ENCODE data around the gene ADAMTS2.

The ADAMTS2 gene

GRCh38 chr5:179310439-179311090 lies 34.7 kb downstream of the ADAMTS2 start:
- no peak for DNase-seq

GRCh38 chr5:179309751-179310320 lies 35.4 kb downstream of the ADAMTS2 start:
- DNase-seq, result no peak

GRCh38 chr5:179309383-179309670 lies 35.9 kb downstream of the ADAMTS2 start:
- no peak for DNase-seq

GRCh38 chr5:179308563-179309382 lies 36.5 kb downstream of the ADAMTS2 start:
- no peak for DNase-seq

DNA sequence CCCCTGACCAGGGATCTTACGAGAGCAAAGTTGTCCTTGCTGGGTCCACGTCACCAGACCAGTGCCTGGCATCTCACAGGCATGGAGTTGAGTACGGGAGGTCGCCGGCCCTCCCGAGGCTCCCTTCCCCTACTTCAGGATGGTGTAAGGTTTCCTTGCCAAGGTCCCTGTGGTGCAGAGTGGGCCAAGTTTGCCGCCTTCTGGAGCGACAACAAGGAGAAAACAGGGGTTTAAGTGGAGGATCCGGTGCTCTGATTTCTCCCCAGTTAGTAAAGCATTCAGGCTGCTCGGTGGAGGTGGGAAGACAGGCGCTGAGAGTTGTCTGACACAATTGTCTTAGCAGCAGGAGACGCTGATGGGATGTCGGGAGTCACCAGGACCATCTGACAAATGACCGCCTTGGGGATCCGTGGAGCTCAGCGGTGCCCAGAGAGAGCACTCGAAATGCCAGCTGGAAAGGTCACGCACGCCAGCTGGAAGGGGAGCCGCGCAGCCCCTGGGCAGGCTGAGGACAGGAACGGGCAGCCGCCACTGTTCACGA lies 37.3 kb downstream of the ADAMTS2 start:
- DNase-seq, result no peak

DNA sequence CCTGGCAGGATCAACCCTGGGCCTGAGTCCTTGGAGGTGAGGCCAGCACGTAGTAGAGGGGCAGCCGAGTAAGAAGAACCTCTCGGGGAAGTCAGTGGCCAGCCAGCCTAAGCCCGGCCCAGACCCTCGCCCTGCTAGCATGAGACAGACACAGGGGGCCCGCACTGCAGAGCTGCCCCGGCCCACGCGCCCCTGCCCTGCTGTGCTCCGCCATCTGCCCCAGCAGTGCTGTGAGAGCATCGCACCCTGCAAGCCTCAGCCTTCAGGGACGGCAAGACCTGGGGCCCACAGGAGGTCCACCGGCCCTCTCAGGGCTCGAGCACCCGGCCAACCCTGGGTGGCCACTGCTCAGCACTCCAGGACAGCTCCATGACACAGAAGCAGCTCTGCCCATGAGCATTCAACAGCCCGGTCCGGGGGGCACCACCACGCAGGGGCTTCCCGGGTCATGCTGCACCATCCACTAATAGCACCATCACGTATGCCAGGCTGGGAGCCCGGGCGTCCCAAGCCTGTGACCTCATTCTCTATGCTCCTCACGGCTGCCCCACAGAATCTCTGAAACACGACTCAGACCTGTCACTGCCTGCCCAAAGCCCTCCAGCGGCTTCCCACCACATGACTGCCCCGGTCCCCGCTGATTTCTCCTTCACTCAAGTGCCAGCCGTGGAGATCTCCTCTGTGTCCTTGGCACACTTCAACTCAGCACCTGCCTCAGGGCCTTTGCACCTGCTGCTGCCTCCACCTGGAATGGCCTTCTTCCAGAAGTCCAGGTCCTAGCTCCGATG lies 38.1 kb downstream of the ADAMTS2 start:
- DNase-seq, result no peak

- DNase-seq, result no peak
These were observed 38.9 kb downstream of the ADAMTS2 start for GRCh38 chr5:179306191-179307012.

GRCh38 chr5:179304871-179305270 lies 40.4 kb downstream of the ADAMTS2 start:
- DNase-seq, result no peak

DNA sequence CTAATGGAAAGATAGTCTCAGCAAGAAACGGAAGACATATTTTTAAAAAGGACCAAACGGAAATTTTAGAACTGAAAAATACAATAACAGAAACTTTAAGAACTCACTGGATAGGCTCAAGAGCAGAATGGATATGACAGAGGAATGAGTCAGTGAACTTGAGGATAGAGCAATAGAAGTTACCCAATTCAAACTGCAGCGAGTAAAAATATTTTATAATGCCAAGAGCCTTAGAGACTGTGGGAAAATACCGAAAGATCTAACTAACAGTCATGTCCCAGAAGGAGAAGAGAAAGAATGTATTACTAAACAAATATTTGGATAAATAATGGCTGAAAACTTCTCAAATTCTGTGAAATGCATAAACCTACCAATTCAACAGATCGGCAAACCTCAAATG lies 40.8 kb downstream of the ADAMTS2 start:
- no peak for DNase-seq

GRCh38 chr5:179303451-179304200 lies 41.6 kb downstream of the ADAMTS2 start:
- DNase-seq, result no peak

DNA sequence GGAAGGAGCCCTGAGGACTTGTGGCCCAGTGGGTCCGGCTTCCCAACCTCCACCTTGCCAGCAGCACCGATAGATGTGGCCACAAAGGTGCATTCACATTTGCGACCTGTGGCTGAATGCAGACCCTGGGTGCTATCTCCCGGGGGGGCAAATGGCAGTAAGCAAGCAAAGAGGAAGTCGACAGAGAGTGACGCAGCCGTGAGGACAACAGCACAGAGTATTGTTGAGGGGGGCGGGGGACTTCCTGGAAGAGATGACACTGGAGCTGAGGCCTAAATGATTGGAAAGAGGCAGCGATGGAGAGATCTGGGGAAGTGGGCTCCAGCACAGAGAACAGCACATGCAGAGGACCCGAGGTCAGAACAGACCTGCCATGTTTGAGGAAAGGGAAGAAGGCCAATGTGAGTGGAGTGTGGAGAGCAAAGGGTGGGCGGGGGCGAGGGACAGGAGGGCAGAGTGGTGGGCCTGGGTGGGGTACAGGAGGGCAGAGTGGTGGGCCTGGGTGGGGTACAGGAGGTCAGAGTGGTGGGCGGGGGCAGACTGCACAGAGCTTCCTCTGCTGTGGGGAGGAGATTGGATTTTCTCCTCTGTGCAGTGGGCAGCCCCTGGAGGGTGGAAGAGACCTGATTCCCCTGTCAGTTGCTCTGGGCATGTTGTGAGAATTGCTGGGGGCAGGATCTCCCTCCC lies 42.6 kb downstream of the ADAMTS2 start:
- DNase-seq, result no peak

- no peak for DNase-seq
These were observed 43.5 kb downstream of the ADAMTS2 start for GRCh38 chr5:179301796-179302195.

DNA sequence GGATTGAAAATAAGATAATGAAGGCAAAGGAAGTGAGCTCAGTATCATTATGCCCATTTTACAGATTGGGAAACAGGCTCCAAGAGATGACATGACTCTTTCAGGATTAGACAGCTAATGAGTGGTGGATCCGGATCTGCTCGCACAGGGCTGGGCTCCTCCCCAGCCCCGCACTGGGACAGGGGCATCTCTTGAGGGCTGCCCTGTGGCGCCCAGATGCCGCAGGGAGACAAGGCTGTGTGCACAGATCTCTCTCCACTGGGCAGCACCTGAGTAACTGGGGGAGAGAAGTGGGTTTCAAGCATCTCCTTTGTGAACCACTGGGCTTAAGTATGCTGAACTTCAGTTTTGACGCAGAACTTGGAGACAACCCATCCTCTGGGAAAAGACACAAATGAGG lies 43.9 kb downstream of the ADAMTS2 start:
- DNase-seq, result no peak

DNA sequence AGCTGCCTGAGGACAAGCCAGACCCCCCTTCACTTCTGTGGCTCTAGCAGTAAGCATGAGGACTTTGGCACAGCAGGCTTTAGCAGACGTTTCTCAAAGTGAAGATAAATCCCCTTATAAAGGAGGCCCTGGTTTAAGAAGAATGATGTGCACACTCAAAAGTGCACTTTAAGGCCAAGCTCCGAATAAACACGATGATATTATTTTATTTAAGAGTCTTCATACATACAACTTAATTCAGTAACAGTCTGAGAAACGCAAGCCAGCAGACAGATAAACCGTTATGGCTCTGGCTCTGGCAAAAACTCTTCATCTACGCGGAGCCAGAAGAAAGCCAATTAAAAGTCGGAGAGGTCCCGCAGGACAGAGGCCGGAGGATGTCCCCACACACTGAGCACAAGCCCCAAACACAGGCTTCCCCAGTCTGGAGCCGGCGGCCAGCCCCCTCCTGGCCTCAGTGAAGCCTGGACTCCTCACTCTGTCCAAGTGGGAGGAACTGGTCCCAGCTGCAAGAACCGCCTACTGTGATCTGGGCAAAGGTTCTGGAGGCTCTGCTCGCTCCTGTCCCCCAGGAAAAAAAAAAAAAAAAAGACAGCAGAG lies 44.6 kb downstream of the ADAMTS2 start:
- DNase-seq, result no peak

DNA sequence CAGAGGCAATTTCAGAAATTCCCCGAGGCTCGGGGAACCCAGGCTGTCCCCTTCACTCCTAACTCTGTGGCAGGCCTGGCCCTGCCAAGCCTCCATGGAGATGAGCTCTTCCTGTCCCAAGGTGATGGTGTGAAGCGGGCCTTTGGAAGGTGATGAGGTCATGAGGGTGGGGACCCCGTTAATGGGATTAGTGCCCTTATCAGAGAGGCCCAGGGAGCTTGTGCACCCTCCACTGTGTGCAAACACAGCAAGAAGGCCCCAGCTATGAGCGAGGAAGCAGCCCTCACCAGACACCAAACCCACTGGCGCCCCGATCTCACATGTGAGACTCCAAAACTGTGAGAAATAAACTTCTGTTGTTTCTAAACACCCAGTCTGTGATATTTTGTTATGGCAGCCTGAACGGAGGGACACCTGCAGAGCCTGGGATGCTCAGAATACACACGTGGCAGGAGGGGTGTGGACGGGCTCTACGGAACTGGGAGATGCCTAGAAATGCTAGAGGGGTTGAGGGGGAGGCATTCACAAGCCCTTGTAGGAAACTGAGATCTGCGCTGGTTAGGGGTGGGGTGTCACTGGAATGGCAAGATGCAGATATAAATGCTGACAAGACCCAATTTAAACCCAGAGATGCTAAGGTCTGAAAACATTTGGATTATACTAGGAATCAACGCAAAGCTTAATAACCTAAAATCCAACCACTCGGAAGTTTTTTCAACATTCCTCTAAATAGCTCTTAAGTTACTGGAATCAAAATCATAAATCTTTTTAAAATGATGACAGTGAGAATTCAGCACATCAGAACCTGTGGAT lies 46.9 kb downstream of the ADAMTS2 start:
- no peak for DNase-seq

DNA sequence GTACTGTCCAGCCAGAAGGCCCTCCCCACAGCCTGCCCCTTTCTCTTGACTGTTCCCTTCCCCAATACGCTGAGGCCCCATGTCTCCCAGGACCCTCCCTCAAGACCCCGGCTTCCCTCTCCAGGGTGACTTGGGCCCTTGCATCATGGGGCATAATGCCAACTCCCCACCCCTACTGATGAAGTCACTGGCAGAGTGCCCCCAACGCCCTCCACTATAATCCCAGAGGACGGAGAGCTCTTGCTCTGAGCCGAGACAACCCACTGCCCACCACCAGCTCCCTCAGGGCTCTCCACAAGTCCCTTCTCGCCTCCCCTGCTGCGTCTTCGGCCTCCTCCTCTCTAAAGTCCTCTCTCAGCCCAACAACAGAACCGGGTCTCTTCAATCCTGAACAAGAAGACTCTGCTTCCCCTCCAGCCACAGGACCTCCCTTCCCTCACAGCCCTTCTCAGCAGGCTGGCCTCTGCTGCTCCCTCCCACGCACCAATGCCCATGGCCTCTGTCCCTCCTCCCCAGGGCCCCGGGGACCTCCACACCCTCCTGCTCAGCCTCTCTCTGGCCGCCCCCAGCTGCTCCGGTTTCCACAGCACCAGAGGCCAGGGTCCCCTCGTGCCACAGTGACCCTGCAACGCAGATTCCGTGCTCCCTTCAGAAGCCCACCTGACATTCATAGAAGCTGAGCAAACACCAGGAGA lies 47.6 kb downstream of the ADAMTS2 start:
- DNase-seq, result no peak

- DNase-seq, result no peak
These were observed 48.2 kb downstream of the ADAMTS2 start for GRCh38 chr5:179297026-179297425.

- no peak for DNase-seq
These were observed 49.0 kb downstream of the ADAMTS2 start for GRCh38 chr5:179296150-179296821.

DNA sequence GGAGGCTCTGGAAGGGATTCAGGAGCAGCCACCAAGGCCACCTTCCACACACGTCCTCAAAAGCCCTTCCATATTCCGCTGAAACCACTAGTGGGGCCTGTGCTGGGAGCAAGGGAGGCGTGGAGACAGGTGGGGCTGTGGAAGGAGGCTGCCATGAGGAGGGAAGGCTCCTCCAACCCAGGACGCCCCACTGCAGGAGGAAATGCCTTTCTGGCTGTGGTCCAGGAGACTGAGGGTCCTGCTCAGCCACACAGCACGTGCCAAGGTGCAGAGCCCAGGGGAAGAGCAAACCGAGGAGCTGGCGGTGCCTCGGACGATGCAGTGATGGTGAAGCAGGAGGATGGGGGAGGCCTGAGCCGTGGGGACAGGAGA lies 49.5 kb downstream of the ADAMTS2 start:
- DNase-seq, result no peak

Data from NCI-H1694 (cell line).